Loucy (cell line): ENCODE data around the gene FGFR1OP2.

Experiments used
- H2AFZ ChIP-seq: fragments of 200-600 bp; sonication (generic); 2 replicates; pipeline ENCODE4 v1.6.0; 2016; ENCODE audit warnings: antibody characterized with exemption, mild to moderate bottlenecking, low read length, moderate library complexity
- H3F3A ChIP-seq: fragments of 200-600 bp; 2 replicates; pipeline ENCODE4 v1.6.0; 2016; ENCODE audit warnings: antibody characterized with exemption, low read depth, mild to moderate bottlenecking
- H3K27me3 ChIP-seq: fragments of 200-600 bp; sonication (generic); 2 replicates; pipeline ENCODE4 v1.6.1; 2014; ENCODE audit warnings: low read length, mild to moderate bottlenecking; ENCODE audit not compliant: insufficient read depth, poor library complexity, severe bottlenecking
- H3K36me3 ChIP-seq: fragments of 200-600 bp; sonication (generic); 2 replicates; pipeline ENCODE4 v1.6.1; 2016; ENCODE audit warnings: low read length; ENCODE audit not compliant: insufficient read depth
- H3K4me1 ChIP-seq: fragments of 200-600 bp; sonication (generic); 2 replicates; pipeline ENCODE4 v1.5.1; 2014; ENCODE audit warnings: low read length, mild to moderate bottlenecking; ENCODE audit not compliant: insufficient read depth, poor library complexity, severe bottlenecking
- H3K4me2 ChIP-seq: fragments of 200-600 bp; sonication (generic); 2 replicates; pipeline ENCODE4 v1.6.0; 2014; ENCODE audit warnings: antibody characterized with exemption, low read length, low read depth, mild to moderate bottlenecking; ENCODE audit not compliant: poor library complexity, severe bottlenecking
- H3K4me3 ChIP-seq: fragments of 200-600 bp; sonication (generic); 2 replicates; pipeline ENCODE4 v1.5.1; 2014; ENCODE audit warnings: low read length, mild to moderate bottlenecking, mixed read lengths; ENCODE audit not compliant: poor library complexity, severe bottlenecking
- H3K79me2 ChIP-seq: fragments of 200-600 bp; sonication (generic); 2 replicates; pipeline ENCODE4 v1.6.1; 2014; ENCODE audit warnings: low read length; ENCODE audit not compliant: insufficient read depth
- H3K9ac ChIP-seq: fragments of 200-600 bp; sonication (generic); 2 replicates; pipeline ENCODE4 v1.6.0; 2014; ENCODE audit warnings: mild to moderate bottlenecking, low read depth, low read length, moderate library complexity; ENCODE audit not compliant: poor library complexity, severe bottlenecking
- H3K9me2 ChIP-seq: fragments of 200-600 bp; sonication (generic); replicated peaks from 2 replicates; pipeline ENCODE4 v1.6.1; 2016; ENCODE audit warnings: low read depth, low read length, mixed read lengths
- H3K9me3 ChIP-seq: fragments of 200-600 bp; sonication (generic); 2 replicates; pipeline ENCODE4 v1.6.1; 2014; ENCODE audit warnings: mild to moderate bottlenecking, antibody characterized with exemption, low read length, low read depth; ENCODE audit not compliant: insufficient read depth
- H4K20me1 ChIP-seq: fragments of 200-600 bp; sonication (generic); 2 replicates; pipeline ENCODE4 v1.6.0; 2014; ENCODE audit warnings: antibody characterized with exemption, low read length, mild to moderate bottlenecking; ENCODE audit not compliant: insufficient read depth, poor library complexity, severe bottlenecking
- EZH2phosphoT487 ChIP-seq: fragments of 200-600 bp; IDR thresholded peaks from 2 replicates; pipeline ENCODE4 v1.6.1; 2018; ENCODE audit warnings: antibody characterized with exemption, mild to moderate bottlenecking, moderate library complexity, borderline replicate concordance
- TF ChIP-seq, protein P1 (sequence below): fragments of 200-600 bp; sonication (generic); conservative IDR thresholded peaks from 2 replicates; pipeline ENCODE4 v1.5.1; 2014; ENCODE audit warnings: mild to moderate bottlenecking, antibody characterized with exemption, low read length

FGFR1OP2 gene

DNA sequence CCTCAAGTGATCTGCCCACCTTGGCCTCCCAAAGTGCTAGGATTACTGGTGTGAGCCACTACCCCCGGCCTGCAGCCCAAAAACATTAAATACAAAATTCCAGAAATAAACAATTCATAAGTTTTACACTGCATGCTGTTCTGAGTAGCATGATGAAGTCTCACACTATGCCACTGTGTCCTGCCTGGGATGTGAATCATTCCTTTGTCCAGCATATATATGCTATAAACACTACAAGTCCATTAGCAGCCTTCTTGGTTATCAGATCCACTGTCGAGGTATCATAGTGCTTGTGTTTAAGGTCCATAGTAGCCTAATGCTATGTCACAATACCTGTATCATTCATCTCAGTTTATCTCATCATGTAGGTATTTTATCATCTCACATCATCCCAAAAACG, 16.4 kb upstream of the FGFR1OP2 start:
- Histone ChIP-seq H3K36me3 (peaks cover 69% of the 10 kb centered on the region; the same call in 1 of the 2 replicates), H3K9me2 (no peaks in the 10 kb centered on the region), H3K79me2 (0 out of 2 replicates have a peak, but pooled peaks cover 4% of the 10 kb centered on the region), H2AFZ (no peak overlapping the region), H3F3A (peaks cover 3% of the 10 kb centered on the region; the same call in 1 of the 2 replicates), H4K20me1 (no peaks in the 10 kb centered on the region), H3K4me2 (no peak overlapping the region), H3K4me3 (no peak overlapping the region), H3K9me3 (no peaks in the 10 kb centered on the region), H3K4me1 (no peaks in the 10 kb centered on the region), H3K9ac (no peak overlapping the region), H3K27me3 (no peaks in the 10 kb centered on the region)
- TF ChIP-seq EZH2phosphoT487: no peak
- TF ChIP-seq, protein P1, sequence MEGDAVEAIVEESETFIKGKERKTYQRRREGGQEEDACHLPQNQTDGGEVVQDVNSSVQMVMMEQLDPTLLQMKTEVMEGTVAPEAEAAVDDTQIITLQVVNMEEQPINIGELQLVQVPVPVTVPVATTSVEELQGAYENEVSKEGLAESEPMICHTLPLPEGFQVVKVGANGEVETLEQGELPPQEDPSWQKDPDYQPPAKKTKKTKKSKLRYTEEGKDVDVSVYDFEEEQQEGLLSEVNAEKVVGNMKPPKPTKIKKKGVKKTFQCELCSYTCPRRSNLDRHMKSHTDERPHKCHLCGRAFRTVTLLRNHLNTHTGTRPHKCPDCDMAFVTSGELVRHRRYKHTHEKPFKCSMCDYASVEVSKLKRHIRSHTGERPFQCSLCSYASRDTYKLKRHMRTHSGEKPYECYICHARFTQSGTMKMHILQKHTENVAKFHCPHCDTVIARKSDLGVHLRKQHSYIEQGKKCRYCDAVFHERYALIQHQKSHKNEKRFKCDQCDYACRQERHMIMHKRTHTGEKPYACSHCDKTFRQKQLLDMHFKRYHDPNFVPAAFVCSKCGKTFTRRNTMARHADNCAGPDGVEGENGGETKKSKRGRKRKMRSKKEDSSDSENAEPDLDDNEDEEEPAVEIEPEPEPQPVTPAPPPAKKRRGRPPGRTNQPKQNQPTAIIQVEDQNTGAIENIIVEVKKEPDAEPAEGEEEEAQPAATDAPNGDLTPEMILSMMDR: no peak

DNA sequence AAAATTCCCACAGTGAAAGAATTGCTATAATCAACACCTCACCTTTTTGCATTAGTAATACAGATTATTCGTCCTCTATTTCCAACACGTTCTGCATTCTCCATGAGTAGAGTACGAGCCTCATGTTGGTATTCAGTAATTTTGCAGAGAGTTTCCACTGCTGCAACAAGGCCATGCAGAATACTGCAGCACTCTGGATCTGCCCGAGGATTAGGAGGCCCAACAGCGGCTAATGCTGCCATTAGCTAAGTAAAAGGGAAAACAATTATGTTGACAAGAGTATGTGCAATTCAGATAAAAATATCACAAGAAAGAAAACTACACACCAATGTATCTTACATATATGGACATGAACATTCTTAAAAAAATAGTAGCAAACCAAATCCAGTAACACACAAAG, 9.6 kb upstream of the FGFR1OP2 start:
- Histone ChIP-seq H2AFZ (no peak overlapping the region), H3F3A (no peaks in the 10 kb centered on the region), H3K4me3 (no peak overlapping the region), H3K27me3 (no peaks in the 10 kb centered on the region), H3K79me2 (peaks cover 58% of the 10 kb centered on the region), H3K36me3 (peaks cover 42% of the 10 kb centered on the region; the same call in 1 of the 2 replicates), H4K20me1 (peaks cover 15% of the 10 kb centered on the region), H3K9ac (no peak overlapping the region), H3K9me3 (no peaks in the 10 kb centered on the region), H3K4me1 (peaks cover 29% of the 10 kb centered on the region), H3K9me2 (no peaks in the 10 kb centered on the region), H3K4me2 (peak overlapping the region; percentile 37)
- TF ChIP-seq EZH2phosphoT487: no peak
- TF ChIP-seq, protein P1: no peak

DNA sequence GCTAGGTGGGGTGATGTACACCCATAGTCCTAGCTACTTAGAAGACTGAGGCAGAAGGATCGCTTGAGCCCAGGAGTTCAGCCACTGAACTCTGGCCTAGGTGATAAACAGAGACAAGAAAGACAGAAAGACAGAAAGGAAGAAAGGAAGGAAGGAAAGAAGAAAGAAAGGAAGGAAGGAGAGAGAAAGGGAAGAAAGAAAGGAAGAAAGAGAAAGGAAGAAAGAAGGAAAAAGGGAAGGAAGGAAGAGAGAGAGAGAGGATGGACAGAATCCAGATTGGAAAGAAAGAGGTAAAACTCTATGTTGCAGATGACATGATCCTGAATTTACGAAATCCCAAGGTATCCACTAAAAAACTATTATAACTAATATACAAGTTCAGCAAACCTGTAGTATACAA, 8.7 kb upstream of the FGFR1OP2 start:
- H3K4me3 ChIP-seq: no peak overlapping the region
- no peak overlapping the region for H2AFZ ChIP-seq
- peaks cover 67% of the 10 kb centered on the region for H3K79me2 ChIP-seq
- H3K9me3 ChIP-seq: no peaks in the 10 kb centered on the region
- peaks cover 35% of the 10 kb centered on the region; the same call in 1 of the 2 replicates for H3K36me3 ChIP-seq
- H4K20me1 ChIP-seq: peaks cover 17% of the 10 kb centered on the region
- H3K27me3 ChIP-seq: no peaks in the 10 kb centered on the region
- H3K9ac ChIP-seq: no peak overlapping the region
- H3F3A ChIP-seq: no peaks in the 10 kb centered on the region
- peaks cover 36% of the 10 kb centered on the region for H3K4me1 ChIP-seq
- TF ChIP-seq EZH2phosphoT487: no peak
- TF ChIP-seq, protein P1: no peak
- H3K4me2 ChIP-seq: peak overlapping the region; percentile 37
- H3K9me2 ChIP-seq: no peaks in the 10 kb centered on the region
